Measurements from ENCODE around the gene TEKT5. TPM values are rescaled to one million over a fixed set of nuclear protein-coding genes. Genes with fewer than 3 reads are reported as not detected.

The TEKT5 gene
- total and polyA plus RNA-seq, 2 donors from 2014 or later: 0.57 TPM; not detected in 1

DNA sequence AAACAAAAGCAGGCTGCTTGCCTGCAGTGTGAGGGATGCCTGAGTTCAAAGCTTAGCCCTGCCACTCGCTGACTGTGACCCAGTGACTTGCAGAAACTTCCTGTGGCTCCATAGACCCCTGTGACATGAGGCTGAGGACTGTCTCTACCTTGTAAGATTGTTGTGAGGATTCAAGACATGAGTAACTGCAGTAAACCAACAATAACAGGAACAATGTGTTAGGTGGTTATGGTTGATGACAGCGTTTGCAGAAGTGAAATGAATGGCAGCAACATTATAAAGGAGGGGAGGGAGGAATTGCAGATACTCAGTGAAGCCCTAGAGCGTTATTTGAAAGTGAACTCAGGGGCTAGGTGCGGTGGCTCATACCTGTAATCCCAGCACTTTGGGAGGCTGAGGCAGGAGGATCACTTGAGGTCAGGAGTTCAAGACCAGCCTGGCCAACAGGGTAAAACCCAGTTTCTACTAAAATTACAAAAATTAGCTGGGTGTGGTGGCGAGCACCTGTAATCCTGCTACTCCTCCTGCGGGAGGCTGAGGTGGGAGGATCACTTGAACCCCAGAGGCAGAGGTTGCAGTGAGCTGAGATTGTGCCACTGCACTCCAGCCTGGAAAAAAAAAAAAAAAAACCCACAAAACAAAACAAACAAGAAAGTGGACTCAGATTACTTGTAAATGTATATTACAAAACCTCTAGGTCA is 80.8 kb downstream of the TEKT5 start:
- intact Hi-C loops (cut with DNase I): no loop called here
- no peak for FAIRE-seq
- Histone ChIP-seq H3K27me3 (ENCODE audit: control insufficient read depth, insufficient read depth, low read length) (no peaks in the 10 kb centered on the region), H3K4me1 (ENCODE audit: control insufficient read depth in 2 of 3, insufficient read depth in 2 of 3, low read depth in 1 of 3, low read length in 3 of 3) (no peaks in the 10 kb centered on the region), H3K4me3 (ENCODE audit: low read length in 3 of 3) (no peak overlapping the region), H3K27ac (ENCODE audit: low read depth in 2 of 2, low read length in 2 of 2) (no peak overlapping the region), H3K9me3 (ENCODE audit: control insufficient read depth in 2 of 3, insufficient read depth in 1 of 3, low read length in 3 of 3) (no peaks in the 10 kb centered on the region), H3K9ac (ENCODE audit: low read length in 3 of 3) (no peak overlapping the region), H3K36me3 (ENCODE audit: control insufficient read depth in 2 of 3, insufficient read depth in 3 of 3, low read length in 3 of 3) (no peaks in the 10 kb centered on the region)
- no peak for DNase-seq
- TF ChIP-seq, protein P1, sequence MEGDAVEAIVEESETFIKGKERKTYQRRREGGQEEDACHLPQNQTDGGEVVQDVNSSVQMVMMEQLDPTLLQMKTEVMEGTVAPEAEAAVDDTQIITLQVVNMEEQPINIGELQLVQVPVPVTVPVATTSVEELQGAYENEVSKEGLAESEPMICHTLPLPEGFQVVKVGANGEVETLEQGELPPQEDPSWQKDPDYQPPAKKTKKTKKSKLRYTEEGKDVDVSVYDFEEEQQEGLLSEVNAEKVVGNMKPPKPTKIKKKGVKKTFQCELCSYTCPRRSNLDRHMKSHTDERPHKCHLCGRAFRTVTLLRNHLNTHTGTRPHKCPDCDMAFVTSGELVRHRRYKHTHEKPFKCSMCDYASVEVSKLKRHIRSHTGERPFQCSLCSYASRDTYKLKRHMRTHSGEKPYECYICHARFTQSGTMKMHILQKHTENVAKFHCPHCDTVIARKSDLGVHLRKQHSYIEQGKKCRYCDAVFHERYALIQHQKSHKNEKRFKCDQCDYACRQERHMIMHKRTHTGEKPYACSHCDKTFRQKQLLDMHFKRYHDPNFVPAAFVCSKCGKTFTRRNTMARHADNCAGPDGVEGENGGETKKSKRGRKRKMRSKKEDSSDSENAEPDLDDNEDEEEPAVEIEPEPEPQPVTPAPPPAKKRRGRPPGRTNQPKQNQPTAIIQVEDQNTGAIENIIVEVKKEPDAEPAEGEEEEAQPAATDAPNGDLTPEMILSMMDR (IDR thresholded peaks at IDR 0.05; ENCODE audit: borderline replicate concordance, extremely low read depth, insufficient read depth): no peak

GRCh38 chr16:10612649-10613179 is 82.0 kb downstream of the TEKT5 start:
- DNase-seq (peak in 1 of 5 donors; percentile 14), FAIRE-seq (no peak)
- Histone ChIP-seq H3K4me3 (ENCODE audit: low read length in 3 of 3) (no peak overlapping the region), H3K9me3 (ENCODE audit: control insufficient read depth in 2 of 3, insufficient read depth in 1 of 3, low read length in 3 of 3) (no peaks in the 10 kb centered on the region), H3K27me3 (ENCODE audit: control insufficient read depth, insufficient read depth, low read length) (no peaks in the 10 kb centered on the region), H3K4me1 (ENCODE audit: control insufficient read depth in 2 of 3, insufficient read depth in 2 of 3, low read depth in 1 of 3, low read length in 3 of 3) (no peaks in the 10 kb centered on the region), H3K9ac (ENCODE audit: low read length in 3 of 3) (no peak overlapping the region), H3K36me3 (ENCODE audit: control insufficient read depth in 2 of 3, insufficient read depth in 3 of 3, low read length in 3 of 3) (no peaks in the 10 kb centered on the region), H3K27ac (ENCODE audit: low read depth in 2 of 2, low read length in 2 of 2) (no peak overlapping the region)
- intact Hi-C loops (cut with DNase I): no loop called here
- TF ChIP-seq, protein P1 (IDR thresholded peaks at IDR 0.05; ENCODE audit: borderline replicate concordance, extremely low read depth, insufficient read depth): no peak

DNA sequence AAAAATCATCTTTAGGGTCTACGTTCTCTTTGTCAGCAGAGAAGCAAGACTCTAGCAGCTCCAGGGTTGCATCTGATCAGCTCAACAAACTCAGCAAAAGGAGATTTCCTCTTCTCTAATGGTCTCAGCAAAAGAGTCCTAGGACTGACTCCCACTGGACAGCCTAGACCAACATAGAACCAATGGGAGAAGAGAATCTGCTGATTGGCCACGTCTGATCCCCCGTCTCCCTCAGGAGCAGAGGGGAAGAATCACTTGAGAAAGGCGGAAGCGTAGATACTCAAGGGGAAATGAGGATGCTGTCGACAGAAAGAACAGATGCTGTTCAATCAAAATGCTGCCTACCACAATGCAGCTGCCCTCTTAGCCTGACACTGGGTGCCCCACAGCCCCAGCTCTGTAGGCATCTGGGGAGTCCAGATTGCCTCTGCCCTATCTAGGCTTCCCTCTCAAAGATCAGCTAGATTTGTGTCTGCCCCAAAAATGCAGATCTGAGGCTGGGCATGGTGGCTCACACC is 82.8 kb downstream of the TEKT5 start:
- DNase-seq: no peak
- H3K27ac ChIP-seq (ENCODE audit: low read depth in 2 of 2, low read length in 2 of 2): no peak overlapping the region
- no peak overlapping the region for H3K4me3 ChIP-seq (ENCODE audit: low read length in 3 of 3)
- H3K9ac ChIP-seq (ENCODE audit: low read length in 3 of 3): no peak overlapping the region
- intact Hi-C loops (cut with DNase I): no loop called here
- FAIRE-seq: no peak
- no peaks in the 10 kb centered on the region for H3K36me3 ChIP-seq (ENCODE audit: control insufficient read depth in 2 of 3, insufficient read depth in 3 of 3, low read length in 3 of 3)
- H3K4me1 ChIP-seq (ENCODE audit: control insufficient read depth in 2 of 3, insufficient read depth in 2 of 3, low read depth in 1 of 3, low read length in 3 of 3): no peaks in the 10 kb centered on the region
- no peaks in the 10 kb centered on the region for H3K27me3 ChIP-seq (ENCODE audit: control insufficient read depth, insufficient read depth, low read length)
- TF ChIP-seq, protein P1 (IDR thresholded peaks at IDR 0.05; ENCODE audit: borderline replicate concordance, extremely low read depth, insufficient read depth): no peak
- no peaks in the 10 kb centered on the region for H3K9me3 ChIP-seq (ENCODE audit: control insufficient read depth in 2 of 3, insufficient read depth in 1 of 3, low read length in 3 of 3)

Data from kidney (tissue), 14 donors.